Prostate gland (tissue), 2 donors: Measurements from ENCODE around the gene TGFA. TPM values are rescaled to one million over a fixed set of nuclear protein-coding genes. Genes with fewer than 3 reads are reported as not detected.

Experiments used
- DNase-seq: peaks from one replicate; pipeline ENCODE4 v3.0.0-alpha.2; 2019; ENCODE audit warnings: low spot score
- H3K27ac ChIP-seq, 2 donors: fragments of 200-600 bp; sonication (generic); 2 replicates each; pipeline ENCODE4 v1.5.1; 2017 to 2019
- H3K27me3 ChIP-seq: fragments of 200-600 bp; sonication (generic); replicated peaks from 2 replicates; pipeline ENCODE4 v1.5.1; 2019; ENCODE audit not compliant: insufficient read depth
- H3K36me3 ChIP-seq, 2 donors: fragments of 200-600 bp; sonication (generic); 1 replicate in 1 of 2; 2 replicates in 1 of 2; pipeline versions ENCODE4 v1.5.1 to v1.8.1; 2017 to 2019
- H3K4me1 ChIP-seq: fragments of 200-600 bp; sonication (generic); replicated peaks from 2 replicates; pipeline ENCODE4 v1.5.1; 2019
- H3K4me3 ChIP-seq, 2 donors: fragments of 200-600 bp; sonication (generic); 2 replicates each; pipeline ENCODE4 v1.5.1; 2017 to 2019
- H3K9me3 ChIP-seq: fragments of 200-600 bp; sonication (generic); 2 replicates; pipeline ENCODE4 v1.5.1; 2017
- CTCF ChIP-seq, 4 experiments: fragments of 200-600 bp in 2 of 4; fragments of 450-650 bp in 2 of 4; sonication (generic) in 2 of 4; IDR thresholded peaks; 1 replicate in 3 of 4; 2 replicates in 1 of 4; pipeline ENCODE4 v1.5.1; 2016 to 2019; ENCODE audit warnings: antibody characterized with exemption in 4 of 4, mild to moderate bottlenecking in 2 of 4, moderate library complexity in 2 of 4
- POLR2A ChIP-seq: fragments of 450-650 bp; IDR thresholded peaks from one replicate; pipeline ENCODE4 v1.6.1; 2016; ENCODE audit warnings: antibody characterized with exemption, mild to moderate bottlenecking
- POLR2AphosphoS5 ChIP-seq: sonication (generic); formaldehyde crosslinking; IDR thresholded peaks from one replicate; pipeline ENCODE4 v1.6.1; 2017; ENCODE audit warnings: antibody characterized with exemption
- WGBS: methylation state at CpG from one replicate; pipeline ENCODE4 v1.1.5; 2018; 5-methylcytosine and 5-hydroxymethylcytosine counted together
- intact Hi-C: fragments of 100-400 bp; cut with DNase I; formaldehyde crosslinking; loops from one replicate; pipeline ENCODE4 v1.14.2; 2022
- total RNA-seq, 2 donors: library from RNA; depleted of rRNA; stranded (reverse); fragments of >200 nt; gene quantifications; one replicate each; pipeline ENCODE4 v1.1.0, GENCODE V29; 2016

The TGFA gene
- total RNA-seq, 2 donors from 2014 or later = 3.7 to 9.2 TPM

- WGBS = 92% methylated on average over 1 of the region's 1 CpG
- Histone ChIP-seq H3K4me3 (no peak overlapping the region), H3K36me3 (no peaks in the 10 kb centered on the region), H3K27ac (no peak overlapping the region), H3K27me3 (no peaks in the 10 kb centered on the region), H3K9me3 (no peaks in the 10 kb centered on the region), H3K4me1 (no peaks in the 10 kb centered on the region)
- TF ChIP-seq POLR2AphosphoS5 = no peak
- no peak for TF ChIP-seq POLR2A
- no peak for TF ChIP-seq CTCF (IDR thresholded peaks at IDR 0.05)
- no peak for DNase-seq
- intact Hi-C loops = no loop called here
Observed at GRCh38 chr2:70433315-70433714, 120.3 kb downstream of the TGFA start.

- Histone ChIP-seq H3K4me3 (no peak overlapping the region), H3K27ac (no peak overlapping the region), H3K36me3 (no peaks in the 10 kb centered on the region), H3K4me1 (no peaks in the 10 kb centered on the region), H3K9me3 (no peaks in the 10 kb centered on the region), H3K27me3 (no peaks in the 10 kb centered on the region)
- WGBS = 52% methylated on average over 4 of the region's 4 CpGs
- no peak for TF ChIP-seq POLR2AphosphoS5
- TF ChIP-seq POLR2A = no peak
- no peak for TF ChIP-seq CTCF (IDR thresholded peaks at IDR 0.05)
- no peak for DNase-seq
- intact Hi-C loops = no loop called here
Observed at GRCh38 chr2:70431716-70432347, 121.8 kb downstream of the TGFA start.

GRCh38 chr2:70426341-70426740 lies 127.3 kb downstream of the TGFA start:
- H3K9me3 ChIP-seq = no peaks in the 10 kb centered on the region
- 96% methylated on average over 2 of the region's 2 CpGs for WGBS
- no peak overlapping the region for H3K4me3 ChIP-seq
- intact Hi-C loops = no loop called here
- no peaks in the 10 kb centered on the region for H3K4me1 ChIP-seq
- DNase-seq = no peak
- TF ChIP-seq POLR2AphosphoS5 = no peak
- no peak for TF ChIP-seq CTCF (IDR thresholded peaks at IDR 0.05)
- TF ChIP-seq POLR2A = no peak
- no peaks in the 10 kb centered on the region for H3K27me3 ChIP-seq
- H3K36me3 ChIP-seq = no peaks in the 10 kb centered on the region
- H3K27ac ChIP-seq = no peak overlapping the region

GRCh38 chr2:70425682-70426301 lies 127.8 kb downstream of the TGFA start:
- intact Hi-C loops = no loop called here
- Histone ChIP-seq H3K9me3 (no peaks in the 10 kb centered on the region), H3K36me3 (no peaks in the 10 kb centered on the region), H3K27me3 (no peaks in the 10 kb centered on the region), H3K4me1 (no peaks in the 10 kb centered on the region), H3K27ac (no peak overlapping the region), H3K4me3 (no peak overlapping the region)
- peak; percentile 15 for DNase-seq
- no peak for TF ChIP-seq POLR2AphosphoS5
- TF ChIP-seq CTCF (IDR thresholded peaks at IDR 0.05) = no peak
- no peak for TF ChIP-seq POLR2A
- WGBS = 56% methylated on average over 7 of the region's 7 CpGs

- H3K36me3 ChIP-seq = no peaks in the 10 kb centered on the region
- WGBS = 53% methylated on average over 8 of the region's 8 CpGs
- intact Hi-C loops = no loop called here
Observed at GRCh38 chr2:70420740-70421139, 132.9 kb downstream of the TGFA start.

More at GRCh38 chr2:70420740-70421139, 132.9 kb downstream of the TGFA start:
- Histone ChIP-seq H3K4me1 (no peaks in the 10 kb centered on the region), H3K4me3 (no peak overlapping the region), H3K9me3 (no peaks in the 10 kb centered on the region), H3K27me3 (no peaks in the 10 kb centered on the region), H3K27ac (no peak overlapping the region)
- TF ChIP-seq POLR2AphosphoS5 (no peak), POLR2A (no peak), CTCF (IDR thresholded peaks at IDR 0.05) (no peak)
- DNase-seq = no peak
